HEK293 (cell line): ENCODE data around the gene ARHGAP22.

Experiments
- CTCF ChIA-PET: fragments of 350-600 bp; formaldehyde crosslinking; extraction: SDS; loops from one replicate; lab custom pipeline; 2021; ENCODE audit warnings: antibody characterized with exemption; lab: Yijun Ruan, JAX
- POLR2A ChIA-PET: fragments of 300-600 bp; formaldehyde crosslinking; extraction: SDS; loops from one replicate; lab custom pipeline; 2020; ENCODE audit warnings: antibody characterized with exemption, inconsistent platforms; lab: Yijun Ruan, JAX
- H3K27ac ChIP-seq: fragments of 200-500 bp; sonication (Bioruptor generic); 2 replicates; pipeline ENCODE4 v1.5.1; 2014; ENCODE audit warnings: low read depth, low read length, control low read depth, inconsistent platforms; ENCODE audit errors: extremely low read depth
- H3K36me3 ChIP-seq, 2 experiments: fragments of 200-500 bp in 1 of 2; sonication (Bioruptor generic) in 1 of 2; 1 replicate in 1 of 2; 2 replicates in 1 of 2; pipeline ENCODE4 v1.5.1; 2014 to 2017; ENCODE audit warnings: inconsistent platforms in 2 of 2, low read length in 2 of 2; ENCODE audit not compliant: control insufficient read depth in 2 of 2, insufficient read depth in 1 of 2
- H3K4me1 ChIP-seq: fragments of 200-500 bp; sonication (Bioruptor generic); 2 replicates; pipeline ENCODE4 v1.5.1; 2014; ENCODE audit warnings: mild to moderate bottlenecking, low read length, inconsistent platforms; ENCODE audit not compliant: control insufficient read depth, insufficient read depth
- H3K4me3 ChIP-seq: 2 replicates; pipeline ENCODE4 v1.5.1; 2011; ENCODE audit warnings: low read depth, mild to moderate bottlenecking, control low read depth, low read length, moderate library complexity
- H3K9me3 ChIP-seq: fragments of 200-500 bp; sonication (Bioruptor generic); 2 replicates; pipeline ENCODE4 v1.5.1; 2014; ENCODE audit warnings: low read depth, low read length, inconsistent platforms; ENCODE audit not compliant: control insufficient read depth, insufficient read depth
- GFI1B ChIP-seq: fragments of 450-650 bp; formaldehyde crosslinking; IDR thresholded peaks from 2 replicates; pipeline ENCODE4 v1.5.1; 2016; ENCODE audit warnings: missing biosample characterization, missing genetic modification characterization
- MZF1 ChIP-seq: fragments of 450-650 bp; formaldehyde crosslinking; IDR thresholded peaks from 2 replicates; pipeline ENCODE4 v1.5.1; 2017; ENCODE audit warnings: missing biosample characterization, missing genetic modification characterization, borderline replicate concordance
- OVOL3 ChIP-seq: fragments of 450-650 bp; formaldehyde crosslinking; IDR thresholded peaks from 2 replicates; pipeline ENCODE4 v1.5.1; 2016; ENCODE audit warnings: missing biosample characterization, missing genetic modification characterization
- ZBTB21 ChIP-seq: fragments of 450-650 bp; formaldehyde crosslinking; IDR thresholded peaks from 2 replicates; pipeline ENCODE4 v1.5.1; 2017; ENCODE audit warnings: missing biosample characterization, missing genetic modification characterization
- ZFP37 ChIP-seq: fragments of 450-650 bp; formaldehyde crosslinking; IDR thresholded peaks from 2 replicates; pipeline ENCODE4 v1.5.1; 2016; ENCODE audit warnings: missing biosample characterization, missing genetic modification characterization
- ZNF16 ChIP-seq: fragments of 450-650 bp; formaldehyde crosslinking; IDR thresholded peaks from 2 replicates; pipeline ENCODE4 v1.5.1; 2016; ENCODE audit warnings: low read depth, missing biosample characterization, missing genetic modification characterization
- ZNF221 ChIP-seq: fragments of 450-650 bp; formaldehyde crosslinking; IDR thresholded peaks from 2 replicates; pipeline ENCODE4 v1.5.1; 2017; ENCODE audit warnings: missing biosample characterization, missing genetic modification characterization, borderline replicate concordance
- ZNF366 ChIP-seq: fragments of 450-650 bp; formaldehyde crosslinking; conservative IDR thresholded peaks from 2 replicates; pipeline ENCODE4 v1.5.1; 2016; ENCODE audit warnings: missing biosample characterization, missing genetic modification characterization
- ZNF37A ChIP-seq: fragments of 450-650 bp; IDR thresholded peaks from 2 replicates; pipeline ENCODE4 v1.5.1; 2018; ENCODE audit warnings: missing biosample characterization, missing genetic modification characterization
- ZNF394 ChIP-seq: fragments of 450-650 bp; formaldehyde crosslinking; IDR thresholded peaks from 2 replicates; pipeline ENCODE4 v1.5.1; 2016; ENCODE audit warnings: missing biosample characterization, missing genetic modification characterization, mild to moderate bottlenecking, moderate library complexity, borderline replicate concordance
- ZNF561 ChIP-seq: fragments of 450-650 bp; IDR thresholded peaks from 2 replicates; pipeline ENCODE4 v1.5.1; 2018; ENCODE audit warnings: missing biosample characterization, missing genetic modification characterization, borderline replicate concordance
- ZNF830 ChIP-seq: fragments of 450-650 bp; IDR thresholded peaks from 2 replicates; pipeline ENCODE4 v1.5.0; 2018; ENCODE audit warnings: missing biosample characterization, missing genetic modification characterization, low read depth, mild to moderate bottlenecking, moderate library complexity
- TF ChIP-seq, protein P1 (sequence below): fragments of 450-650 bp; formaldehyde crosslinking; IDR thresholded peaks from 2 replicates; pipeline ENCODE4 v1.5.1; 2016; ENCODE audit warnings: missing biosample characterization, missing genetic modification characterization
- TF ChIP-seq, protein P2 (sequence below): fragments of 450-650 bp; formaldehyde crosslinking; IDR thresholded peaks from 2 replicates; pipeline ENCODE4 v1.5.1; 2016; ENCODE audit warnings: missing biosample characterization, missing genetic modification characterization
- TF ChIP-seq, protein P3 (sequence below): fragments of 450-650 bp; formaldehyde crosslinking; IDR thresholded peaks from 2 replicates; pipeline ENCODE4 v1.5.1; 2016; ENCODE audit warnings: missing biosample characterization, missing genetic modification characterization
- TF ChIP-seq, protein P4 (sequence below): fragments of 450-650 bp; formaldehyde crosslinking; IDR thresholded peaks from 2 replicates; pipeline ENCODE4 v1.5.1; 2016; ENCODE audit warnings: missing biosample characterization, missing genetic modification characterization, low read depth
- TF ChIP-seq, protein P5 (sequence below): fragments of 450-650 bp; formaldehyde crosslinking; IDR thresholded peaks from 2 replicates; pipeline ENCODE4 v1.5.1; 2016; ENCODE audit warnings: missing biosample characterization, missing genetic modification characterization

ARHGAP22 gene

DNA sequence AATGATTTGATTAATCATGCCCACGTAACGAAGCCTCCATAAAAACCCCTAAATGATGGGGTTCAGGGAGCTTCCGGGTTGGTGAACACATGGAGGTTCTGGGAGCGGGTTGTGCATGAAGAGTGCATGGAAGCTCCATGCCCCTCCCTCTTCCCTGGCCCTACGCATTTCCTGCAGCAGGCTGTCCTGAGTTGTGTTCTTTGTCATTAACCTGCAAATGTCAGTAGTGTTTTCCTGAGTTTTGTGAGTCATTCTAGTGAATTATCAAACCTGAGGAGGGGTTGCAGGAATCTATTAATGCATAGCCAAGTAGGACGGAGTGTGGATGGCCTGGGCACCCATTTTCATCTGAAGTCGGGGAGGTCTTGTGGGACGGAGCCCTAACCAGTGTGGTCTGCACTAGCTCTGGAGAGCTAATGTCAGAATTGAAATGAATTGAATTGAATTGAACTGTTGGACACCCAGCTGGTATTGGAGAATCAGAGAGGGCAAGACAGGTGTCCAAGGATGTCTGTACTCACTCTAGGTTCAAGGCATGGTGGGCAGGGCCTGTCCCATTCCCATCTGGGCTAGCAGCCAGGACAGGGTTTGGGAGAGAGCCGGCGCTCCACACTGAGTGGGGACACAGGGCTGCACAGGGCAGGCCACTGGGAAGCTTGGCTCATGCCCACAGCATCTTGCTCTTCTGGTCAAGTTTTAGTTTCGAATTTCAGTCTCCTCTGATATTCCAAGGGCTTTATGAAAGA lies 22.3 kb upstream of the ARHGAP22 start (continued):
- TF ChIP-seq, protein P1, sequence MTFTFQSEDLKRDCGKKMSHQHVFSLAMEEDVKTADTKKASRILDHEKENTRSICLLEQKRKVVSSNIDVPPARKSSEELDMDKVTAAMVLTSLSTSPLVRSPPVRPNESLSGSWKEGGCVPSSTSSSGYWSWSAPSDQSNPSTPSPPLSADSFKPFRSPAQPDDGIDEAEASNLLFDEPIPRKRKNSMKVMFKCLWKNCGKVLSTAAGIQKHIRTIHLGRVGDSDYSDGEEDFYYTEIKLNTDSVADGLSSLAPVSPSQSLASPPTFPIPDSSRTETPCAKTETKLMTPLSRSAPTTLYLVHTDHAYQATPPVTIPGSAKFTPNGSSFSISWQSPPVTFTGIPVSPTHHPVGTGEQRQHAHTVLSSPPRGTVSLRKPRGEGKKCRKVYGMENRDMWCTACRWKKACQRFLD (tag by site-specific recombination): no peak
- TF ChIP-seq ZFP37 (tag by site-specific recombination) (no peak), ZNF366 (tag by site-specific recombination) (no peak), GFI1B (tag by site-specific recombination) (no peak), ZNF830 (tag by site-specific recombination) (no peak), ZNF37A (tag by site-specific recombination) (no peak), ZNF561 (tag by site-specific recombination) (no peak), ZNF16 (tag by site-specific recombination) (no peak)
- TF ChIP-seq, protein P2, sequence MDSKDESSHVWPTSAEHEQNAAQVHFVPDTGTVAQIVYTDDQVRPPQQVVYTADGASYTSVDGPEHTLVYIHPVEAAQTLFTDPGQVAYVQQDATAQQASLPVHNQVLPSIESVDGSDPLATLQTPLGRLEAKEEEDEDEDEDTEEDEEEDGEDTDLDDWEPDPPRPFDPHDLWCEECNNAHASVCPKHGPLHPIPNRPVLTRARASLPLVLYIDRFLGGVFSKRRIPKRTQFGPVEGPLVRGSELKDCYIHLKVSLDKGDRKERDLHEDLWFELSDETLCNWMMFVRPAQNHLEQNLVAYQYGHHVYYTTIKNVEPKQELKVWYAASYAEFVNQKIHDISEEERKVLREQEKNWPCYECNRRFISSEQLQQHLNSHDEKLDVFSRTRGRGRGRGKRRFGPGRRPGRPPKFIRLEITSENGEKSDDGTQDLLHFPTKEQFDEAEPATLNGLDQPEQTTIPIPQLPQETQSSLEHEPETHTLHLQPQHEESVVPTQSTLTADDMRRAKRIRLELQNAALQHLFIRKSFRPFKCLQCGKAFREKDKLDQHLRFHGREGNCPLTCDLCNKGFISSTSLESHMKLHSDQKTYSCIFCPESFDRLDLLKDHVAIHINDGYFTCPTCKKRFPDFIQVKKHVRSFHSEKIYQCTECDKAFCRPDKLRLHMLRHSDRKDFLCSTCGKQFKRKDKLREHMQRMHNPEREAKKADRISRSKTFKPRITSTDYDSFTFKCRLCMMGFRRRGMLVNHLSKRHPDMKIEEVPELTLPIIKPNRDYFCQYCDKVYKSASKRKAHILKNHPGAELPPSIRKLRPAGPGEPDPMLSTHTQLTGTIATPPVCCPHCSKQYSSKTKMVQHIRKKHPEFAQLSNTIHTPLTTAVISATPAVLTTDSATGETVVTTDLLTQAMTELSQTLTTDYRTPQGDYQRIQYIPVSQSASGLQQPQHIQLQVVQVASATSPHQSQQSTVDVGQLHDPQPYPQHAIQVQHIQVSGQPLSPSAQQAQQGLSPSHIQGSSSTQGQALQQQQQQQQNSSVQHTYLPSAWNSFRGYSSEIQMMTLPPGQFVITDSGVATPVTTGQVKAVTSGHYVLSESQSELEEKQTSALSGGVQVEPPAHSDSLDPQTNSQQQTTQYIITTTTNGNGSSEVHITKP (tag by site-specific recombination): no peak
- TF ChIP-seq, protein P3, sequence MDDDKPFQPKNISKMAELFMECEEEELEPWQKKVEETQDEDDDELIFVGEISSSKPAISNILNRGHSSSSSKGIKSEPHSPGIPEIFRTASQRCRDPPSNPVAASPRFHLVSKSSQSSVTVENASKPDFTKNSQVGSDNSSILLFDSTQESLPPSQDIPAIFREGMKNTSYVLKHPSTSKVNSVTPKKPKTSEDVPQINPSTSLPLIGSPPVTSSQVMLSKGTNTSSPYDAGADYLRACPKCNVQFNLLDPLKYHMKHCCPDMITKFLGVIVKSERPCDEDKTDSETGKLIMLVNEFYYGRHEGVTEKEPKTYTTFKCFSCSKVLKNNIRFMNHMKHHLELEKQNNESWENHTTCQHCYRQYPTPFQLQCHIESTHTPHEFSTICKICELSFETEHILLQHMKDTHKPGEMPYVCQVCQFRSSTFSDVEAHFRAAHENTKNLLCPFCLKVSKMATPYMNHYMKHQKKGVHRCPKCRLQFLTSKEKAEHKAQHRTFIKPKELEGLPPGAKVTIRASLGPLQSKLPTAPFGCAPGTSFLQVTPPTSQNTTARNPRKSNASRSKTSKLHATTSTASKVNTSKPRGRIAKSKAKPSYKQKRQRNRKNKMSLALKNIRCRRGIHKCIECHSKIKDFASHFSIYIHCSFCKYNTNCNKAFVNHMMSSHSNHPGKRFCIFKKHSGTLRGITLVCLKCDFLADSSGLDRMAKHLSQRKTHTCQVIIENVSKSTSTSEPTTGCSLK (tag by site-specific recombination): no peak
- TF ChIP-seq, protein P4, sequence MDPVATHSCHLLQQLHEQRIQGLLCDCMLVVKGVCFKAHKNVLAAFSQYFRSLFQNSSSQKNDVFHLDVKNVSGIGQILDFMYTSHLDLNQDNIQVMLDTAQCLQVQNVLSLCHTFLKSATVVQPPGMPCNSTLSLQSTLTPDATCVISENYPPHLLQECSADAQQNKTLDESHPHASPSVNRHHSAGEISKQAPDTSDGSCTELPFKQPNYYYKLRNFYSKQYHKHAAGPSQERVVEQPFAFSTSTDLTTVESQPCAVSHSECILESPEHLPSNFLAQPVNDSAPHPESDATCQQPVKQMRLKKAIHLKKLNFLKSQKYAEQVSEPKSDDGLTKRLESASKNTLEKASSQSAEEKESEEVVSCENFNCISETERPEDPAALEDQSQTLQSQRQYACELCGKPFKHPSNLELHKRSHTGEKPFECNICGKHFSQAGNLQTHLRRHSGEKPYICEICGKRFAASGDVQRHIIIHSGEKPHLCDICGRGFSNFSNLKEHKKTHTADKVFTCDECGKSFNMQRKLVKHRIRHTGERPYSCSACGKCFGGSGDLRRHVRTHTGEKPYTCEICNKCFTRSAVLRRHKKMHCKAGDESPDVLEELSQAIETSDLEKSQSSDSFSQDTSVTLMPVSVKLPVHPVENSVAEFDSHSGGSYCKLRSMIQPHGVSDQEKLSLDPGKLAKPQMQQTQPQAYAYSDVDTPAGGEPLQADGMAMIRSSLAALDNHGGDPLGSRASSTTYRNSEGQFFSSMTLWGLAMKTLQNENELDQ (tag by site-specific recombination): no peak

DNA sequence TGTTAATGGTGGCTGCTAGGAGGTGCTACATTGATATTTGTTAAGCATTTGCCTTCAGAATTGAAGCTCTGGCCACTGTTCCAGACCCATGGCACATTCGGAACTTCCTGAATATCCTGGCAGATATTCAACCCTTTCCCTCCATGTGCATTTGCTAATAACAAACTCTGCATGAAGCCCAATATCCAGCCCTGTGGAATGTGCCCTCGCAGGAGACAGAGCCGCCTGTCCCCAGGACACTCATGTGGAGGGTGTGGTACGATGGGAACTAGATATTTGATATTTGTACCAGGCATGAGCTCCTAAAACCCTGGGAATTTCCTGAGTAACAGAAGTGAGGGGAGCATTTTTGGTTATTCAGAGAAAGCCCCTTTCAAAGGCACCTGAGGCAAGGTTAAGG lies 21.6 kb upstream of the ARHGAP22 start:
- H3K36me3 ChIP-seq: no peaks in the 10 kb centered on the region
- ChIA-PET POLR2A (no interaction called here), CTCF (interaction anchor here (0.7 to 4.6 kb wide), 4 partner anchors 12 to 749 kb away, joined by 3 to 20 read pairs (median 9); no protein-coding TSS in a partner anchor)
- H3K27ac ChIP-seq: no peak overlapping the region
- TF ChIP-seq ZBTB21 (tag by site-specific recombination) (no peak), OVOL3 (tag by site-specific recombination) (no peak), ZNF221 (tag by site-specific recombination) (no peak), MZF1 (no peak), ZNF394 (no peak), GFI1B (tag by site-specific recombination) (no peak)
- TF ChIP-seq, protein P5, sequence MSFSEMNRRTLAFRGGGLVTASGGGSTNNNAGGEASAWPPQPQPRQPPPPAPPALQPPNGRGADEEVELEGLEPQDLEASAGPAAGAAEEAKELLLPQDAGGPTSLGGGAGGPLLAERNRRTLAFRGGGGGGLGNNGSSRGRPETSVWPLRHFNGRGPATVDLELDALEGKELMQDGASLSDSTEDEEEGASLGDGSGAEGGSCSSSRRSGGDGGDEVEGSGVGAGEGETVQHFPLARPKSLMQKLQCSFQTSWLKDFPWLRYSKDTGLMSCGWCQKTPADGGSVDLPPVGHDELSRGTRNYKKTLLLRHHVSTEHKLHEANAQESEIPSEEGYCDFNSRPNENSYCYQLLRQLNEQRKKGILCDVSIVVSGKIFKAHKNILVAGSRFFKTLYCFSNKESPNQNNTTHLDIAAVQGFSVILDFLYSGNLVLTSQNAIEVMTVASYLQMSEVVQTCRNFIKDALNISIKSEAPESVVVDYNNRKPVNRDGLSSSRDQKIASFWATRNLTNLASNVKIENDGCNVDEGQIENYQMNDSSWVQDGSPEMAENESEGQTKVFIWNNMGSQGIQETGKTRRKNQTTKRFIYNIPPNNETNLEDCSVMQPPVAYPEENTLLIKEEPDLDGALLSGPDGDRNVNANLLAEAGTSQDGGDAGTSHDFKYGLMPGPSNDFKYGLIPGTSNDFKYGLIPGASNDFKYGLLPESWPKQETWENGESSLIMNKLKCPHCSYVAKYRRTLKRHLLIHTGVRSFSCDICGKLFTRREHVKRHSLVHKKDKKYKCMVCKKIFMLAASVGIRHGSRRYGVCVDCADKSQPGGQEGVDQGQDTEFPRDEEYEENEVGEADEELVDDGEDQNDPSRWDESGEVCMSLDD (tag by site-specific recombination): no peak
- H3K9me3 ChIP-seq: no peaks in the 10 kb centered on the region
- H3K4me3 ChIP-seq: no peak overlapping the region
- H3K4me1 ChIP-seq: no peaks in the 10 kb centered on the region
